Activated CD4-positive, alpha-beta T cell treated with anti-CD3 and anti-CD28 coated beads, Interleukin-10, Interleukin-2, amounts not matched to agents 100 ng/mL and 50 ng/mL, durations not matched to agents 16 hours and 8 hours (primary cell): ENCODE measurements around the gene FBXW4.
"Not testable (repeated sequence)": the region's sequence is repeated elsewhere in the genome, so short reads cannot be mapped to it uniquely, and the experiment has no call there.

Source experiments
- DNase-seq: peaks from one replicate; pipeline ENCODE4 v3.0.0-alpha.2; 2020

Gene FBXW4

GRCh38 chr10:101615525-101616116, 79.3 kb downstream of the FBXW4 start:
- DNase-seq: no peak

- no peak for DNase-seq
Observed at GRCh38 chr10:101614663-101615524, 80.1 kb downstream of the FBXW4 start.

- no peak for DNase-seq
Observed at GRCh38 chr10:101613646-101614045, 81.3 kb downstream of the FBXW4 start.

GRCh38 chr10:101612872-101613271, 82.1 kb downstream of the FBXW4 start:
- DNase-seq: no peak

- no peak for DNase-seq
Observed at GRCh38 chr10:101612086-101612485, 82.9 kb downstream of the FBXW4 start.

GRCh38 chr10:101611096-101611905, 83.7 kb downstream of the FBXW4 start:
- DNase-seq: peak; percentile 34

- no peak for DNase-seq
Observed at GRCh38 chr10:101609481-101609880, 85.5 kb downstream of the FBXW4 start.

- no peak for DNase-seq
Observed at GRCh38 chr10:101607124-101607523, 87.8 kb downstream of the FBXW4 start.

GRCh38 chr10:101602761-101603398, 92.1 kb downstream of the FBXW4 start:
- peak; percentile 86 for DNase-seq

- DNase-seq: no peak
Observed at GRCh38 chr10:101601541-101601940, 93.4 kb downstream of the FBXW4 start.

GRCh38 chr10:101597091-101597900, 97.7 kb downstream of the FBXW4 start:
- no peak for DNase-seq

- DNase-seq: no peak
Observed at GRCh38 chr10:101595591-101596433, 99.2 kb downstream of the FBXW4 start.

- not testable (repeated sequence) for DNase-seq
Observed at GRCh38 chr10:101593331-101593730, 101.6 kb downstream of the FBXW4 start.

- no peak for DNase-seq
Observed at GRCh38 chr10:101588879-101589278, 106.1 kb downstream of the FBXW4 start.

GRCh38 chr10:101587725-101588653, 107.0 kb downstream of the FBXW4 start, which contains the start of the genes DPCD and POLL:
TSS of gene DPCD (plus strand) at chr10:101588321. CDS start at chr10:101588337, 16 bp downstream.
TSS of gene POLL (minus strand) at chr10:101588257. CDS start at chr10:101587360, 897 bp downstream.
- peak; percentile 95 for DNase-seq

- no peak for DNase-seq
Observed at GRCh38 chr10:101585841-101586240, 109.1 kb downstream of the FBXW4 start.

- DNase-seq: no peak
Observed at GRCh38 chr10:101580486-101581399, 114.2 kb downstream of the FBXW4 start.

- no peak for DNase-seq
Observed at GRCh38 chr10:101579516-101579870, 115.5 kb downstream of the FBXW4 start.
